ENCODE data around the gene CREG2.

DNA sequence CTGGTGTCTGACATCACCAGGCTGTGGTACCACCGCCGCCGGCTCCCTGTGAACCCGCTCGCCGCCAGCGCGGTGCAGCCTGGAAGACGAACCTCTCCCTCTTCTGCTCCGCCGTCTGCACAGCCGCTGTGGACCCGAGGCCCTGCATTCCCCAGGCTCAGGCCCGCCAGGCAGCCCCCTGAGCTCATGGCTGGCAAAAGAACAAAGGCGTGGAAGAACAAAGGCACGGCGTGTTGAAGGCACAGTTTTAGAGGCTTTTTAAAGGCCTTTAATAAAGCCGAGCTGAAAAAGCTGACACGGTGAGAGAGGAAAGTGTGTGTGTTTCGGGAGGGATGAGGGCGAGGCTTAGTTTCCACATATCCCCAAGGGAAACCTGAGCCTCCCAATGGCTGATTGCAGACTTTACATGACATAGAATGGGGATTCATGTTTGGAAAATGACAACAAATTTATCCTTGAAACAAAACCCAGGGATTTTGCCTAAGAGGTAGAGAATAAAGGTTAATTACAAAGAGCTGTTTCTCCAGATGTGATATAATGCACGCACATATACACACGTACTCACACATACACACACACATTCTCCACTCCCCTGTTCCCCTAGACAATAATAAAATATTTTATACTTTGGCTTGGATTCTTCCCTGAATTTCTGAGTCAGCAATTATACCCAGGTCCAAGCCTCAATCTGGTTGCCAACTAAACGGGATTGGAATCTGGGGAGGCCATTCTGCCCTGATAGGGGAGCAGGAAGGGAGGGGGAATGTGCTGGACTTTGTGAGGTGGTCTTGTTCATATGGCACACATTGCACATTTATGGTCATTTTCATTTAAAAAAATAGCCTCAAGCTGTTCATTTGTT lies 47.9 kb upstream of the CREG2 start:
- no peak for TF ChIP-seq EZH2 (IDR thresholded peaks at IDR 0.05)
- no peak for TF ChIP-seq FOXP2 (optimal IDR thresholded peaks at IDR 0.05; ENCODE audit: control extremely low read depth, extremely low read length, insufficient read depth)
- no peak for TF ChIP-seq POLR2AphosphoS5 (IDR thresholded peaks at IDR 0.05; ENCODE audit: borderline replicate concordance, low read depth, low read length)
